HG03108 (cell line): Measurements from ENCODE around the gene DAZ3.
"Not testable (repeated sequence)": the region's sequence is repeated elsewhere in the genome, so short reads cannot be mapped to it uniquely, and the experiment has no call there.

Source experiments
- ATAC-seq: cut with Tn5 transposase; IDR thresholded peaks from one replicate; pipeline ENCODE4 v1.9.1; 2021; ENCODE audit warnings: moderate library complexity; ENCODE audit not compliant: unreplicated experiment

Gene DAZ3, protein sequence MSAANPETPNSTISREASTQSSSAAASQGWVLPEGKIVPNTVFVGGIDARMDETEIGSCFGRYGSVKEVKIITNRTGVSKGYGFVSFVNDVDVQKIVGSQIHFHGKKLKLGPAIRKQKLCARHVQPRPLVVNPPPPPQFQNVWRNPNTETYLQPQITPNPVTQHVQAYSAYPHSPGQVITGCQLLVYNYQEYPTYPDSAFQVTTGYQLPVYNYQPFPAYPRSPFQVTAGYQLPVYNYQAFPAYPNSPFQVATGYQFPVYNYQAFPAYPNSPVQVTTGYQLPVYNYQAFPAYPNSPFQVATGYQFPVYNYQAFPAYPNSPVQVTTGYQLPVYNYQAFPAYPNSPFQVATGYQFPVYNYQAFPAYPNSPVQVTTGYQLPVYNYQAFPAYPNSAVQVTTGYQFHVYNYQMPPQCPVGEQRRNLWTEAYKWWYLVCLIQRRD

GRCh38 chrY:24813293-24813692 is at the start of gene DAZ3:
TSS of gene DAZ3 (minus strand) at chrY:24813393. CDS start at chrY:24813185, 208 bp downstream.
- ATAC-seq = not testable (repeated sequence)

- not testable (repeated sequence) for ATAC-seq
These were observed 20.4 kb upstream of the DAZ3 start, which contains the start of gene DAZ4 for GRCh38 chrY:24833619-24834018. TSS of gene DAZ4 (plus strand) at chrY:24833919. CDS start at chrY:24834127, 208 bp downstream.

DNA sequence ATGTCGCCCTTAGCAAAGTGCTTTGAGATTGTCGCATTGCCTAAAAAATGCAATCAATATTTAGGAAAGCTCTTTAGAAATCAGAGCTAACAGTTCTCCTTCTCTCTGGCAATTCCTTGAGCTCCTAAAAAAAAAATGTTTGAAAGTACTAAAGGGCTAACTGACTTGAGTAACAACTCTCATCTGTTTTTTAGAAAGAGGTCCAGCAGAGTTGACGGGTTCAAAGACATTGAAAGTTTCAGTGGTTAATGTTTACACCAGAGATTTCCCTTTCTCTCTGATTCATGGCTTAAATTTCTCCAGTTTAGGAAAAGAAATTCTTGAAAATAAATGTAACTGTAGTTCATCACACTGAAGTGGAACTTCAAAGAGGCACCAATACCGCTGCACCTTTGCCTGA is 11.9 kb upstream of the DAZ3 start:
- ATAC-seq = not testable (repeated sequence)

GRCh38 chrY:24824184-24824879 is 11.1 kb upstream of the DAZ3 start:
- not testable (repeated sequence) for ATAC-seq

GRCh38 chrY:24821836-24822235 is 8.6 kb upstream of the DAZ3 start:
- ATAC-seq = not testable (repeated sequence)
